ENCODE measurements around the gene USH1G. TPM values are rescaled to one million over a fixed set of nuclear protein-coding genes. Genes with fewer than 3 reads are reported as not detected.

USH1G gene
- total and polyA plus RNA-seq, 2 of the 13 experiments (the other 11 are each of a cell fraction or from before 2014, with no cell fraction given): 0.04 TPM; not detected in 1

- Histone ChIP-seq H3K27me3 (ENCODE audit: control insufficient read depth in 1 of 2, insufficient read depth in 2 of 2, low read length in 2 of 2) (peaks cover 19 to 93% of the 10 kb centered on the region in 2 experiments), H3K9ac (ENCODE audit: insufficient read depth, low read depth, low read length) (no peak overlapping the region), H3K36me3 (replicated peaks in 1 of 2; ENCODE audit: control insufficient read depth in 1 of 2, insufficient read depth in 2 of 2, low read length in 2 of 2) (no peaks in the 10 kb centered on the region), H3K4me1 (ENCODE audit: insufficient read depth, low read length) (no peaks in the 10 kb centered on the region), H3K9me3 (ENCODE audit: low read length) (no peaks in the 10 kb centered on the region), H3K4me3 (replicated peaks in 1 of 3; ENCODE audit: insufficient read depth in 1 of 3, low read depth in 2 of 3, low read length in 3 of 3) (no peak overlapping the region), H4K20me1 (ENCODE audit: insufficient read depth, low read length) (no peaks in the 10 kb centered on the region), H3K79me2 (ENCODE audit: insufficient read depth, low read length) (no peaks in the 10 kb centered on the region), H2AFZ (ENCODE audit: low read length) (no peak overlapping the region), H3K4me2 (ENCODE audit: low read depth, low read length) (no peak overlapping the region), H3K27ac (ENCODE audit: extremely low read length, insufficient read depth, low read length) (no peak overlapping the region)
- TF ChIP-seq CCDC6 (CRISPR knock-in tag; IDR thresholded peaks at IDR 0.05) (no peak), FOXP1 (IDR thresholded peaks at IDR 0.05) (no peak), FOXP1 (CRISPR knock-in tag; IDR thresholded peaks at IDR 0.05) (no peak), KDM6A (CRISPR knock-in tag; IDR thresholded peaks at IDR 0.05; ENCODE audit: low read depth) (no peak), TOPORS (CRISPR knock-in tag; IDR thresholded peaks at IDR 0.05) (no peak), ZBTB42 (CRISPR knock-in tag; IDR thresholded peaks at IDR 0.05) (no peak)
- DNase-seq (ENCODE audit: low spot score) (no peak), ATAC-seq (no peak), FAIRE-seq (no peak)
- CTCF ChIA-PET (ENCODE audit: low intra/inter-chr PET ratio, low total read pairs): no interaction called here
- 48% methylated on average over 3 of the region's 3 CpGs for WGBS (ENCODE audit: low lambda C conversion rate)
- intact Hi-C loops (cut with micrococcal nuclease; ENCODE audit: unreplicated experiment): no loop called here
- POLR2A ChIA-PET: no interaction called here
- in situ Hi-C loops (cut with HindIII; ENCODE audit: extremely low pct_ligation_motif_present, low pct_unique_long_range_greater_than_20kb): no loop called here
- BruUV-seq (replicated peaks): no TSS peak
Observed at GRCh38 chr17:74935048-74935447, 12.0 kb upstream of the USH1G start.

GRCh38 chr17:74930535-74931036, 7.5 kb upstream of the USH1G start:
- ChIA-PET POLR2A (no interaction called here), CTCF (ENCODE audit: low intra/inter-chr PET ratio, low total read pairs) (no interaction called here)
- DNase-seq (ENCODE audit: low spot score): no peak
- Histone ChIP-seq H3K79me2 (ENCODE audit: insufficient read depth, low read length) (no peaks in the 10 kb centered on the region), H3K27ac (ENCODE audit: extremely low read length, insufficient read depth, low read length) (no peak overlapping the region), H3K4me3 (replicated peaks in 1 of 3; ENCODE audit: insufficient read depth in 1 of 3, low read depth in 2 of 3, low read length in 3 of 3) (no peak overlapping the region), H3K4me1 (ENCODE audit: insufficient read depth, low read length) (no peaks in the 10 kb centered on the region), H4K20me1 (ENCODE audit: insufficient read depth, low read length) (no peaks in the 10 kb centered on the region), H2AFZ (ENCODE audit: low read length) (no peak overlapping the region), H3K9ac (ENCODE audit: insufficient read depth, low read depth, low read length) (no peak overlapping the region), H3K27me3 (ENCODE audit: control insufficient read depth in 1 of 2, insufficient read depth in 2 of 2, low read length in 2 of 2) (peaks cover 9 to 88% of the 10 kb centered on the region in 2 experiments; a peak in 4 of 5 replicates), H3K9me3 (ENCODE audit: low read length) (no peaks in the 10 kb centered on the region), H3K36me3 (replicated peaks in 1 of 2; ENCODE audit: control insufficient read depth in 1 of 2, insufficient read depth in 2 of 2, low read length in 2 of 2) (no peaks in the 10 kb centered on the region), H3K4me2 (ENCODE audit: low read depth, low read length) (no peak overlapping the region)
- no TSS peak for BruUV-seq (replicated peaks)
- intact Hi-C loops (cut with micrococcal nuclease; ENCODE audit: unreplicated experiment): no loop called here
- no peak for ATAC-seq
- no peak for FAIRE-seq
- in situ Hi-C loops (cut with HindIII; ENCODE audit: extremely low pct_ligation_motif_present, low pct_unique_long_range_greater_than_20kb): no loop called here
- WGBS (ENCODE audit: low lambda C conversion rate): 63% methylated on average over 19 of the region's 24 CpGs
- TF ChIP-seq SNAPC5 (CRISPR knock-in tag; IDR thresholded peaks at IDR 0.05; ENCODE audit: borderline replicate concordance) (no peak), ZNF557 (CRISPR knock-in tag; IDR thresholded peaks at IDR 0.05) (no peak), ZNF326 (CRISPR knock-in tag; IDR thresholded peaks at IDR 0.05; ENCODE audit: borderline replicate concordance) (no peak), ZNF343 (CRISPR knock-in tag; IDR thresholded peaks at IDR 0.05) (no peak), SMAD9 (CRISPR knock-in tag; IDR thresholded peaks at IDR 0.05) (no peak), SCMH1 (CRISPR knock-in tag; IDR thresholded peaks at IDR 0.05; ENCODE audit: borderline replicate concordance) (no peak), MED1 (CRISPR knock-in tag; IDR thresholded peaks at IDR 0.05) (no peak), MYPOP (CRISPR knock-in tag; IDR thresholded peaks at IDR 0.05) (no peak), FOXA1 (IDR thresholded peaks at IDR 0.05) (no peak), FOXA1 (CRISPR knock-in tag; IDR thresholded peaks at IDR 0.05) (no peak), MBNL3 (CRISPR knock-in tag; conservative IDR thresholded peaks at IDR 0.05) (no peak), NCOA1 (CRISPR knock-in tag; IDR thresholded peaks at IDR 0.05) (no peak), ZNF451 (CRISPR knock-in tag; IDR thresholded peaks at IDR 0.05) (no peak), IKZF5 (CRISPR knock-in tag; IDR thresholded peaks at IDR 0.05) (no peak), MZF1 (CRISPR knock-in tag; IDR thresholded peaks at IDR 0.05; ENCODE audit: borderline replicate concordance) (no peak), ZNF761 (CRISPR knock-in tag; conservative IDR thresholded peaks at IDR 0.05) (no peak)

All from HepG2 (cell line).